Glutamatergic neuron (in vitro differentiated cells): ENCODE data around the gene TDRD5. TPM values are rescaled to one million over a fixed set of nuclear protein-coding genes. Genes with fewer than 3 reads are reported as not detected.

Experiments used
- DNase-seq: peaks from one replicate; pipeline ENCODE4 v3.0.0; 2022
- H3K27ac Mint-ChIP-seq: one replicate; pipeline ENCODE4 v1.8.0; 2020; ENCODE audit warnings: mild to moderate bottlenecking, mixed read lengths, inconsistent platforms; ENCODE audit not compliant: unreplicated experiment
- H3K27me3 Mint-ChIP-seq: one replicate; pipeline ENCODE4 v1.8.0; 2020; ENCODE audit warnings: mild to moderate bottlenecking, moderate library complexity, mixed read lengths, inconsistent platforms; ENCODE audit not compliant: unreplicated experiment
- H3K36me3 Mint-ChIP-seq: one replicate; pipeline ENCODE4 v1.8.0; 2020; ENCODE audit warnings: mild to moderate bottlenecking, mixed read lengths, inconsistent platforms; ENCODE audit not compliant: unreplicated experiment
- H3K4me1 Mint-ChIP-seq: one replicate; pipeline ENCODE4 v1.8.0; 2020; ENCODE audit warnings: mild to moderate bottlenecking, low read depth, mixed read lengths, inconsistent platforms; ENCODE audit not compliant: unreplicated experiment
- H3K4me3 Mint-ChIP-seq: one replicate; pipeline ENCODE4 v1.8.0; 2020; ENCODE audit warnings: mild to moderate bottlenecking, mixed read lengths, inconsistent platforms; ENCODE audit not compliant: unreplicated experiment
- H3K9me3 Mint-ChIP-seq: one replicate; pipeline ENCODE4 v1.8.0; 2020; ENCODE audit warnings: mild to moderate bottlenecking, moderate library complexity, mixed read lengths, inconsistent platforms; ENCODE audit not compliant: unreplicated experiment
- CTCF ChIP-seq: fragments of 200-600 bp; sonication (generic); IDR thresholded peaks from one replicate; pipeline ENCODE4 v1.5.0; 2021; ENCODE audit not compliant: partially characterized antibody, unreplicated experiment
- total RNA-seq: library from RNA; stranded (reverse); fragmentation: NEBNext Ultra II Directional; extraction: Animal tissue kit (Norgen Biotek cat#: 25700); gene quantifications from one replicate; pipeline ENCODE4 v1.2.1, GENCODE V29; 2021; ENCODE audit not compliant: unreplicated experiment

Gene TDRD5
- total RNA-seq, 1 donor from 2014 or later, result not detected

GRCh38 chr1:179550746-179551682 is 40.6 kb upstream of the TDRD5 start:
- no peaks in the 10 kb centered on the region for H3K27me3 Mint-ChIP-seq
- no peak for TF ChIP-seq CTCF
- no peak overlapping the region for H3K4me3 Mint-ChIP-seq
- H3K36me3 Mint-ChIP-seq, result no peaks in the 10 kb centered on the region
- DNase-seq, result no peak
- no peak overlapping the region for H3K27ac Mint-ChIP-seq
- no peaks in the 10 kb centered on the region for H3K4me1 Mint-ChIP-seq
- no peaks in the 10 kb centered on the region for H3K9me3 Mint-ChIP-seq

- Mint-ChIP-seq H3K27ac (no peak overlapping the region), H3K36me3 (no peaks in the 10 kb centered on the region), H3K4me3 (no peak overlapping the region), H3K4me1 (no peaks in the 10 kb centered on the region), H3K27me3 (no peaks in the 10 kb centered on the region), H3K9me3 (no peaks in the 10 kb centered on the region)
- no peak for TF ChIP-seq CTCF
- no peak for DNase-seq
These were observed 37.2 kb upstream of the TDRD5 start for GRCh38 chr1:179554427-179554826.

GRCh38 chr1:179558078-179558477 is 33.6 kb upstream of the TDRD5 start:
- Mint-ChIP-seq H3K4me1 (no peaks in the 10 kb centered on the region), H3K4me3 (no peak overlapping the region), H3K36me3 (no peaks in the 10 kb centered on the region), H3K9me3 (no peaks in the 10 kb centered on the region), H3K27ac (no peak overlapping the region), H3K27me3 (no peaks in the 10 kb centered on the region)
- DNase-seq, result no peak
- no peak for TF ChIP-seq CTCF

DNA sequence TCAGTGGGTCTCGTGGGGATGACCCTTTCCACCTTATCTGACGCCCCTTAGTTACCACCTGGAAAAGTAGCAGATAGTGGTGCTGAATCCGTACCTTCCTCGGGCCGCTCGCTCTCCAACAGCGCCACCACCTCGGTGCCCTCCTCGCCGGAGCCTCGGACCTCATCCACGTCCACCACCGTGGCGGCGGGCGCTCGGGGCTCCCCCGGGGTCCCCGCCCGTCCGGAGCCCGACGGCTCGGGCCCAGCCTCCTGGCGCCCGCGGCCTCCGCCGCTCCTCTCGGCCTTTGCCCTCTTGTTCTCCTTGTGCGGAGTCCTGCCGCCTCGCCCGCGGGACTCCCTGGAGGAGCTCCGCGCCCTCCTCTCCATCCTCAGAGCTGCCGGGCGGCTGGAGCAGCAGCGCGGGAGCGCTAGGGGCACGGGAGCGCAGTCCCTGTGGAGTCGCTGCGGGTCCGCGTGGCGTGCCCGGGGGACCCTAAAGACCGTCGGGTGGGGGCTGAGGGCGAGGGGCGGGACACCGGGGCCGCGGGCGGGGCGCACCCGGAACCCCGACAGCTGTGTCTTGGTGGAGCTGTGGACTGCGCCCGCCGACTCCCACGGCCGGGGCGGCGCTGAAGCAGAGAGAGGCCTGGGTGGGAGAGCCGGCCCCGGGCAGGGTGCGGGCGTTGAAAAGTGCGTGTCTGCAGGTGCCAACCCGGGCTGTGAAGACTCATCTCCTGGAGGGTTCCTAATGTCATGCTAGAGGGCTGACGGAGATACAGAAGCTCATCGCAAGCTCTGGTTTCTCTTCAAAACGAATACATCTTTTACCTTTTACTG is 15.9 kb upstream of the TDRD5 start, which contains the start of gene NPHS2:
TSS of gene NPHS2 (minus strand) at position 452 of the 818 bp plus-strand sequence. CDS start at position 368, 84 bp downstream.
- peaks cover 5% of the 10 kb centered on the region for H3K36me3 Mint-ChIP-seq
- peaks cover 7% of the 10 kb centered on the region for H3K27me3 Mint-ChIP-seq
- H3K4me1 Mint-ChIP-seq, result no peaks in the 10 kb centered on the region
- peak within 1 kb of the TSS; percentile 69 for H3K4me3 Mint-ChIP-seq
- H3K27ac Mint-ChIP-seq, result no peak within 1 kb of the TSS
- H3K9me3 Mint-ChIP-seq, result peaks cover 2% of the 10 kb centered on the region
- no peak for TF ChIP-seq CTCF
- DNase-seq, result peak; percentile 47
